Stimulated activated CD8-positive, alpha-beta memory T cell treated with anti-CD3 and anti-CD28 coated beads, Interleukin-7, amount 100 ng/mL, for 48 hours (primary cell): Measurements from ENCODE around the gene GPC4.
"Not testable (repeated sequence)": the region's sequence is repeated elsewhere in the genome, so short reads cannot be mapped to it uniquely, and the experiment has no call there.

Experiments used
- DNase-seq, 2 donors: peaks; one replicate each; pipeline ENCODE4 v3.0.0-alpha.2; 2020; ENCODE audit warnings: low read depth in 1 of 2; ENCODE audit errors: extremely low read depth in 1 of 2

GPC4 gene

GRCh38 chrX:133307637-133308498 lies 107.4 kb downstream of the GPC4 start:
- no peak for DNase-seq

- DNase-seq: no peak
These were observed 108.2 kb downstream of the GPC4 start for GRCh38 chrX:133307094-133307493.

- DNase-seq: no peak
These were observed 109.0 kb downstream of the GPC4 start for GRCh38 chrX:133306316-133306715.

GRCh38 chrX:133305348-133305747 lies 109.9 kb downstream of the GPC4 start:
- no peak for DNase-seq

- no peak for DNase-seq
These were observed 112.4 kb downstream of the GPC4 start for GRCh38 chrX:133302775-133303445.

GRCh38 chrX:133300591-133300990 lies 114.7 kb downstream of the GPC4 start:
- no peak for DNase-seq

GRCh38 chrX:133297284-133297683 lies 118.0 kb downstream of the GPC4 start:
- no peak for DNase-seq

GRCh38 chrX:133294126-133294525 lies 121.2 kb downstream of the GPC4 start:
- no peak for DNase-seq

GRCh38 chrX:133290076-133290475 lies 125.2 kb downstream of the GPC4 start:
- no peak for DNase-seq

- no peak for DNase-seq
These were observed 127.4 kb downstream of the GPC4 start for GRCh38 chrX:133287860-133288259.

GRCh38 chrX:133285341-133285740 lies 129.9 kb downstream of the GPC4 start:
- no peak for DNase-seq

- DNase-seq: not testable (repeated sequence)
These were observed 136.1 kb downstream of the GPC4 start for GRCh38 chrX:133279112-133279730.

- DNase-seq: no peak
These were observed 142.1 kb downstream of the GPC4 start for GRCh38 chrX:133273180-133273579.

GRCh38 chrX:133269168-133269567 lies 146.1 kb downstream of the GPC4 start:
- DNase-seq: no peak

GRCh38 chrX:133267621-133268020 lies 147.7 kb downstream of the GPC4 start:
- DNase-seq: no peak

- no peak for DNase-seq
These were observed 150.0 kb downstream of the GPC4 start for GRCh38 chrX:133265331-133265730.

GRCh38 chrX:133258481-133258880 lies 156.8 kb downstream of the GPC4 start:
- DNase-seq: no peak

GRCh38 chrX:133254666-133255065 lies 160.6 kb downstream of the GPC4 start:
- no peak for DNase-seq

- DNase-seq: no peak
These were observed 164.1 kb downstream of the GPC4 start for GRCh38 chrX:133251204-133251603.

GRCh38 chrX:133250184-133251100 lies 164.8 kb downstream of the GPC4 start:
- DNase-seq: no peak
